GM12875 (cell line): ENCODE measurements around the gene VWC2L.

Experiments used
- H3K4me3 ChIP-seq: one replicate; pipeline ENCODE4 v1.5.1; 2011; ENCODE audit warnings: low read depth, low read length, control low read depth
- CTCF ChIP-seq: IDR thresholded peaks from 2 replicates; pipeline ENCODE4 v1.5.1; 2011; ENCODE audit warnings: low read depth, mild to moderate bottlenecking, control low read depth, inconsistent platforms, low read length, moderate library complexity, borderline replicate concordance; ENCODE audit not compliant: insufficient read depth

VWC2L gene

DNA sequence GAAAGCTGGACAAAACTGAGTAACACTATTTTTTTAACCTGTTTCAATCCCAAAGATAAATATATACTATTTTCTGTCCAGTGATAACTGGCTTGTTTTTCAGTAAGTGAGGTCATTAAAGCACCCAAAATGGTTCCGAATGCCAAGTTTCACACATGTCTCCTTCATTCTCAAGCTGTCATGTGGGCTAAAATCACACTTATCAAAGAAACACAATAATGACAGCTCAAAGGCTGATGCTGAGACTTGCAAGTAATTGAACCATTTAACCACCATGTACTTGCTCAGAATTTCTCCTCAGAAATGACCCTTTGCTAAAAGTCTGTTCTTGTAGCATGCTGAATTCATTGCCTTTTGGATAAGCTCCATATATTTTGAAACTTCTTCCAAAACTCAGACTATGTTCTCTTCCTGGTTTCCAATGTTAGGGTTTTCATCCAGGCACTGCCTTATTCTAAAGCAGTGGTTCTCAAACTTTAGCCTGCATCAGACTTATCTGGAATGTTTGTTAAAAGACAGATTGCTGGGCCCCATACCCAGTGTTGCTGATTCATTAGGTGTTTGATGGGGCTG, 149.8 kb downstream of the VWC2L start:
- TF ChIP-seq CTCF, result no peak
- H3K4me3 ChIP-seq, result no peak overlapping the region

DNA sequence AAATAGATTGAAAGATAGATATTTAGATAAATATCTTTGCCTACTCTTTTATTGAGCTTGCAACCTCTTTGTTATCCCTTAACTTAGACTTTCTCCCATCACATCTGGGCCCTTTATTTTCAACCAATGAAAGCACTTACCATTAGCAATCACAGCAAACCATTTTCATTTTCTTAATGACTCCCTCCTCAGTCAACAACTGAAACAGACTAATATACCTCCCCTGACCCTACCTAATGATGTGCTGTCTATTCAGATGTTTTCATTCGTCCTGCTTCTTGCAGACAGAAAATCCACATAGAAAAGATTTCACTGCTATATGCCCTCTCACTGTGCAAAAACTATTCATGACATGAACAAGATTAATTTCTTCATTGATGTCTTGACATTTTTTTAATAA, 154.4 kb downstream of the VWC2L start:
- no peak overlapping the region for H3K4me3 ChIP-seq
- no peak for TF ChIP-seq CTCF

DNA sequence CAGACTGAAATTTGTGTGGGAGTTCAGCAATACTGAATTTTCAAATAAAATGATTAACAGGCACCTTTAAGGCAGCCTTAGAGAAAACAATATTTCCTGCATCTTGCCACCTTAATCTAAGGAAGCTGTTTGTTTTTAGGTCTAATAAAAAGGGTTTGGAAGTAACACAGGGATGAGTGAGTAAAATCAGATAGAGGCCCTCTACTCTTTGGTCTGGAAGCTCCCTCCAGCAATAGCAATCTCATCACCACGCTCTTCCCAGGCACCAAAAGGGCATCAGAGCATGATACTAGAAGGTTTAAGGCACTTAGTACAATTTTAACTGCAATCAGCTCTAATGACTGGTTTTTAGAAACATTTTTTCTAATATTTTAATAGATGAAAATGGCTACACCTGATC, 155.6 kb downstream of the VWC2L start:
- no peak for TF ChIP-seq CTCF
- H3K4me3 ChIP-seq, result no peak overlapping the region

DNA sequence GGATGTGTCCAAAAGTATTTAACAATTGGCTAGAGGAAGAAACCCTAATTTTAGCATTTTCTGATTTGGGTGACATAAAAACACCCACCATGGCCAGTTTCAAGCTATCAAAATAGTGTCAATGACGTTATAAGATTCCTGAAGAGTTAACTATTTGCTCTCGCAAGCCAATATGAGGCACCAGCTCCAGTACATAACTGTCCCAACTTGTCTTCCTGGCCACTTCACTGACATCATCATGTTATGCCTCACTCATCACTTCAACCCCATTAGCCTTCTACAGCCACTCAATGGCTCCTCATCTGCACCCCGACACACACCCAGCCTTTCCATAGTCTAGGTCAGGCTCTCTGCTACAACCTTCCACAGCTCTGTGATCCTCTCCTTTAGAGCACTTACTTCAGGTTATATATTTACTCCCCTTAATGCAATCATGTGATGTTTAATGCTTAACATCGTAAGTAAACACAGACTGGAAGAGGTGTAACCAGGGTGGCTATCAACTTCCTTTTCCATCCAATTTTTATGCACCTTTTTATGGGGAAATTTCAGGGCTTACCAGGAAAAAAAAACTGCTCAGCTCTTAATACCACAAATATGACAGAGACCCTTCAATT, 158.7 kb downstream of the VWC2L start:
- H3K4me3 ChIP-seq, result no peak overlapping the region
- TF ChIP-seq CTCF, result no peak

- no peak overlapping the region for H3K4me3 ChIP-seq
- no peak for TF ChIP-seq CTCF
Measured at GRCh38 chr2:214574084-214574781, 163.4 kb downstream of the VWC2L start.

GRCh38 chr2:214575030-214575429, 164.2 kb downstream of the VWC2L start:
- no peak overlapping the region for H3K4me3 ChIP-seq
- no peak for TF ChIP-seq CTCF

- no peak overlapping the region for H3K4me3 ChIP-seq
- TF ChIP-seq CTCF, result no peak
Measured at GRCh38 chr2:214575465-214575864, 164.6 kb downstream of the VWC2L start.
